Epithelial cell of esophagus (primary cell): ENCODE measurements around the gene LGMN.
A peak's percentile ranks its signal among the peaks of the same experiment; 100 is the strongest.
"Not testable (repeated sequence)": the region's sequence is repeated elsewhere in the genome, so short reads cannot be mapped to it uniquely, and the experiment has no call there.

Experiments
- DNase-seq: peaks from one replicate; pipeline ENCODE4 v3.0.0; 2010; ENCODE audit warnings: low read depth
- H3K4me3 ChIP-seq: 2 replicates; pipeline ENCODE4 v1.5.1; 2011; ENCODE audit warnings: mild to moderate bottlenecking, low read length, control low read depth
- CTCF ChIP-seq: IDR thresholded peaks from 2 replicates; pipeline ENCODE4 v1.5.1; 2011; ENCODE audit warnings: low read depth, mild to moderate bottlenecking, low read length, control low read depth, inconsistent platforms; ENCODE audit not compliant: insufficient read depth; ENCODE audit errors: missing control alignments

Gene LGMN

GRCh38 chr14:92714739-92715307 lies 33.6 kb downstream of the LGMN start:
- TF ChIP-seq CTCF = peak; percentile 90
- DNase-seq = peak; percentile 73
- H3K4me3 ChIP-seq = not testable (repeated sequence)

- DNase-seq = no peak
- TF ChIP-seq CTCF = no peak
- no peak overlapping the region for H3K4me3 ChIP-seq
Observed at GRCh38 chr14:92712654-92713051, 35.8 kb downstream of the LGMN start.

- no peak overlapping the region for H3K4me3 ChIP-seq
- TF ChIP-seq CTCF = no peak
- DNase-seq = no peak
Observed at GRCh38 chr14:92711976-92712653, 36.3 kb downstream of the LGMN start.

- TF ChIP-seq CTCF = no peak
- no peak for DNase-seq
- no peak overlapping the region for H3K4me3 ChIP-seq
Observed at GRCh38 chr14:92710001-92710341, 38.5 kb downstream of the LGMN start.

- TF ChIP-seq CTCF = no peak
- H3K4me3 ChIP-seq = no peak overlapping the region
- no peak for DNase-seq
Observed at GRCh38 chr14:92709340-92710000, 39.0 kb downstream of the LGMN start.

- DNase-seq = no peak
- no peak for TF ChIP-seq CTCF
Observed at GRCh38 chr14:92706386-92706785, 42.0 kb downstream of the LGMN start.

More at GRCh38 chr14:92706386-92706785, 42.0 kb downstream of the LGMN start:
- H3K4me3 ChIP-seq = no peak overlapping the region
